Peyer's patch (tissue), 4 donors: ENCODE measurements around the gene ZNHIT3.

ENCODE experiments used
- POLR2A ChIP-seq, 2 donors: fragments of 450-650 bp; IDR thresholded peaks; one replicate each; pipeline ENCODE4 v1.5.1; 2017; ENCODE audit warnings: antibody characterized with exemption in 2 of 2, mild to moderate bottlenecking in 2 of 2, moderate library complexity in 2 of 2
- TF ChIP-seq, protein P1 (sequence below), 6 experiments: fragments of 450-650 bp in 4 of 6; fragments of 200-600 bp in 2 of 6; sonication (generic) in 1 of 6; IDR thresholded peaks; one replicate each; pipeline ENCODE4 v1.5.1; 2017 to 2019; ENCODE audit warnings: antibody characterized with exemption in 6 of 6, mild to moderate bottlenecking in 3 of 6, moderate library complexity in 1 of 6

DNA sequence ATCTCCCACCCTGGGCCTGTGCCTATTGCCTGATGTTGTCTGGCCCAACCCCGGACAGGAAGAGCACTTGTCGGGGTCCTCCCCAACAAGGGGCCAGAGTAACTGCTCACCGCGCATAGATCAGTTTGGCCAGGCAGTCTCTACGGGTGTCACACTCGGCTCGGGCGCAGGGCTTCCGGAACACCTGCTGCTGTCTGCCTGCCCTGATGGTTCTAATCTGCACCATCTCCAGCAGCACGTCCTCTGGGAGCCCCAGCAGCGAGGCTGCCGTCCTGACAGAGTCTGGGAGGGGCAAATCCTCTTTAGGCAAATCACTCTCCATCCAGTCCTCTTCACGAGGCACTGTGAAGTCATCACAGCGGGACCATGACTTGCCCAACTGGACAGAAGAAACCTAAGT is 24.2 kb downstream of the ZNHIT3 start:
- TF ChIP-seq, protein P1, sequence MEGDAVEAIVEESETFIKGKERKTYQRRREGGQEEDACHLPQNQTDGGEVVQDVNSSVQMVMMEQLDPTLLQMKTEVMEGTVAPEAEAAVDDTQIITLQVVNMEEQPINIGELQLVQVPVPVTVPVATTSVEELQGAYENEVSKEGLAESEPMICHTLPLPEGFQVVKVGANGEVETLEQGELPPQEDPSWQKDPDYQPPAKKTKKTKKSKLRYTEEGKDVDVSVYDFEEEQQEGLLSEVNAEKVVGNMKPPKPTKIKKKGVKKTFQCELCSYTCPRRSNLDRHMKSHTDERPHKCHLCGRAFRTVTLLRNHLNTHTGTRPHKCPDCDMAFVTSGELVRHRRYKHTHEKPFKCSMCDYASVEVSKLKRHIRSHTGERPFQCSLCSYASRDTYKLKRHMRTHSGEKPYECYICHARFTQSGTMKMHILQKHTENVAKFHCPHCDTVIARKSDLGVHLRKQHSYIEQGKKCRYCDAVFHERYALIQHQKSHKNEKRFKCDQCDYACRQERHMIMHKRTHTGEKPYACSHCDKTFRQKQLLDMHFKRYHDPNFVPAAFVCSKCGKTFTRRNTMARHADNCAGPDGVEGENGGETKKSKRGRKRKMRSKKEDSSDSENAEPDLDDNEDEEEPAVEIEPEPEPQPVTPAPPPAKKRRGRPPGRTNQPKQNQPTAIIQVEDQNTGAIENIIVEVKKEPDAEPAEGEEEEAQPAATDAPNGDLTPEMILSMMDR (IDR thresholded peaks at IDR 0.05): no peak
- TF ChIP-seq POLR2A (IDR thresholded peaks at IDR 0.05): no peak
